ENCODE results near the gene PAQR4. TPM values are rescaled to one million over a fixed set of nuclear protein-coding genes. Genes with fewer than 3 reads are reported as not detected.

The PAQR4 gene
- total RNA-seq, 1 donor from 2014 or later: 9.2 TPM

DNA sequence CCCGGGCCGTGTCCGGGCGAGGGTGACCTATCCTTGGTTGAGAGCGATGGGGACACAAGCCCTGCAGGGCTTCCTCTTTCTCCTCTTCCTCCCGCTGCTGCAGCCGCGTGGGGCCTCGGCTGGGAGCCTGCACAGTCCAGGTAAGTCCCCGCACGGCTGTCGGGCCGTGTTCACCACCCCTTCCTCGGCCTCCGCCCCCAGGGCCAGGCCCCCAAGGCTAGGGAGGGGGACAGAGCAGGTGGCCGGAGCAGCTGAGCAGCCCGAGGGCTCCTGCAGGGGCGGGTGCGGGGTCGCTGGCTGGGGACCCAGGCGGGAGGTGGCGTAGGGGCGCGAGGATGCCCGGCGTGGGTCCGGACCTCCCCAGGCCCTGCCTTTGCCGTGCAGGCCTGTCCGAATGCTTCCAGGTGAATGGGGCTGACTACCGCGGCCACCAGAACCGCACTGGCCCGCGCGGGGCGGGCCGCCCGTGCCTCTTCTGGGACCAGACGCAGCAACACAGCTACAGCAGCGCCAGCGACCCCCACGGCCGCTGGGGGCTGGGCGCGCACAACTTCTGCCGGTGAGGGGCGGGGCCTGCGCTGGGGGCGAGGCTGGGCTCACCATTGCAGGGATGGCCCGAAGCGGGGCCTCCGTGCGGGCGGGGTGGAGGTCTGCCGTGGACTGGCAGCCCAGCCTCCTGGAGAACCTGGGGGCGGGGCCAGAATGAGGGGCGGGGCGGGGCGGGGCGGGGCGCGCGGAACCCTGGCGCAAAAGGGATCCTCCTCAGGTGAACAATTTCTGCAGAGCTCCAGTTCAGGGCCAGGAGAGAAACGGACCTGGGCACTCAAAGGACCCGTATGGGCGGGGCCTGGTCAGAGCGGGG is 4.4 kb upstream of the PAQR4 start:
- H3K36me3 ChIP-seq: no peaks in the 10 kb centered on the region
- intact Hi-C loops (cut with DNase I): no loop called here
- H3K27me3 ChIP-seq: peaks cover 60% of the 10 kb centered on the region
- DNase-seq (ENCODE audit: low spot score in 2 of 2): no peak
- no peak overlapping the region for H3K27ac ChIP-seq
- H3K4me3 ChIP-seq: peak overlapping the region in 1 of 2 donors; percentile 51
- TF ChIP-seq, protein P1, sequence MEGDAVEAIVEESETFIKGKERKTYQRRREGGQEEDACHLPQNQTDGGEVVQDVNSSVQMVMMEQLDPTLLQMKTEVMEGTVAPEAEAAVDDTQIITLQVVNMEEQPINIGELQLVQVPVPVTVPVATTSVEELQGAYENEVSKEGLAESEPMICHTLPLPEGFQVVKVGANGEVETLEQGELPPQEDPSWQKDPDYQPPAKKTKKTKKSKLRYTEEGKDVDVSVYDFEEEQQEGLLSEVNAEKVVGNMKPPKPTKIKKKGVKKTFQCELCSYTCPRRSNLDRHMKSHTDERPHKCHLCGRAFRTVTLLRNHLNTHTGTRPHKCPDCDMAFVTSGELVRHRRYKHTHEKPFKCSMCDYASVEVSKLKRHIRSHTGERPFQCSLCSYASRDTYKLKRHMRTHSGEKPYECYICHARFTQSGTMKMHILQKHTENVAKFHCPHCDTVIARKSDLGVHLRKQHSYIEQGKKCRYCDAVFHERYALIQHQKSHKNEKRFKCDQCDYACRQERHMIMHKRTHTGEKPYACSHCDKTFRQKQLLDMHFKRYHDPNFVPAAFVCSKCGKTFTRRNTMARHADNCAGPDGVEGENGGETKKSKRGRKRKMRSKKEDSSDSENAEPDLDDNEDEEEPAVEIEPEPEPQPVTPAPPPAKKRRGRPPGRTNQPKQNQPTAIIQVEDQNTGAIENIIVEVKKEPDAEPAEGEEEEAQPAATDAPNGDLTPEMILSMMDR (IDR thresholded peaks at IDR 0.05): no peak
- H3K9me3 ChIP-seq: no peaks in the 10 kb centered on the region
- peaks cover 31 to 37% of the 10 kb centered on the region in 2 donors for H3K4me1 ChIP-seq

DNA sequence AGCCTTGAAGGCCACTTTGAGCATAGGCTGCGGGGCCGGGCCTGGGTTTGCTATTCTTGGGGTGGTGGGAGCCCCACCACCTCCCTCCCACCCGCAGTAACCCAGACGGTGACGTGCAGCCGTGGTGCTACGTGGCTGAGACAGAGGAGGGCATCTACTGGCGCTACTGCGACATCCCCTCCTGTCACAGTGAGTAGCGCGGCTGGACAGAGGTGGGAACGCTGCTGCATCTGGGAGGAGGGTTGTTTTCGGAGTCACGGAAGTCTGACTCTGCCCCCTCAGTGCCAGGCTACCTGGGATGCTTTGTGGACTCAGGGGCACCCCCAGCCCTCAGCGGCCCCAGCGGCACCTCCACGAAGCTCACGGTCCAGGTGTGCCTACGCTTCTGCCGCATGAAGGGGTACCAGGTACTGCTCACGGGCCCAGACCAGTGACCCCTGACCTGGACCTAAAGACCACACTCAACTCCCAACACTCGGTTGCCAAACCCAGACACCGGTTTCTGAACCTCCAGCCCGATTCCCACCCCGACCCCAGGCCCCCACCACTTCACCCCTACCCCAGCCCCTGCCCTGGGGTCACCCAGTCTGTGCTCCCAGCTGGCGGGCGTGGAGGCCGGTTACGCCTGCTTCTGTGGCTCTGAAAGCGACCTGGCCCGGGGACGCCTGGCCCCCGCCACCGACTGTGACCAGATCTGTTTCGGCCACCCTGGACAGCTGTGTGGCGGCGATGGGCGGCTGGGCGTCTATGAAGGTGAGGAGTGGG is 2.9 kb upstream of the PAQR4 start:
- Histone ChIP-seq H3K27me3 (peaks cover 60% of the 10 kb centered on the region), H3K36me3 (no peaks in the 10 kb centered on the region), H3K27ac (no peak overlapping the region), H3K4me3 (peak overlapping the region; percentile 29 to 46), H3K4me1 (peaks cover 34 to 44% of the 10 kb centered on the region in 2 donors), H3K9me3 (no peaks in the 10 kb centered on the region)
- TF ChIP-seq, protein P1 (IDR thresholded peaks at IDR 0.05): no peak
- DNase-seq (ENCODE audit: low spot score in 2 of 2): no peak
- intact Hi-C loops (cut with DNase I): no loop called here

DNA sequence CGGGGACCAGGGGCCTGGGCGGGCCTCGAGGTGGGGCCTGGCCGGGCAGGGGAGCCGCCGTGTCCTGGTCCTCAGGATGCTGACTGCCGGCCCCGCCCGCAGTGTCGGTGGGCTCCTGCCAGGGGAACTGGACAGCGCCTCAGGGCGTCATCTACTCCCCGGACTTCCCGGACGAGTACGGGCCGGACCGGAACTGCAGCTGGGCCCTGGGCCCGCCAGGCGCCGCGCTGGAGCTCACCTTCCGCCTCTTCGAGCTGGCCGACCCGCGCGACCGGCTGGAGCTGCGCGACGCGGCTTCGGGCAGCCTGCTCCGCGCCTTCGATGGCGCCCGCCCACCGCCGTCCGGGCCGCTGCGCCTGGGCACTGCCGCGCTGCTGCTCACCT is 2.3 kb upstream of the PAQR4 start:
- Histone ChIP-seq H3K36me3 (no peaks in the 10 kb centered on the region), H3K4me3 (peak overlapping the region; percentile 29 to 46)

DNA sequence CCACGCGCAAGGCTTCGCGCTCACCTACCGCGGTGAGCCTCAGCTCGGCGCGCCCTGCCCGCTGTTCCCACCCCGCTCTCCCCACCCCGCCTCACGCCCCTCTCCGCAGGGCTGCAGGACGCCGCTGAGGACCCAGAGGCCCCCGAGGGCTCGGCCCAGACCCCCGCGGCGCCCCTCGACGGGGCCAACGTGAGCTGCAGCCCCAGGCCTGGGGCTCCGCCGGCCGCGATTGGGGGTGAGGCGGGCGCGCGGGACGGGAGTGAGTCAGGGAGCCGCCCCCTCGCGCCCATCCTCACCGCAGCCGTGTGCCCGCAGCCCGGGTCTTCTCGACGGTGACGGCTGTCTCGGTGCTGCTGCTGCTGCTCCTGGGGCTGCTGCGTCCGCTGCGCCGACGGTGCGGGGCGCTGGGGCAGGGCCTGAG is 1.9 kb upstream of the PAQR4 start:
- TF ChIP-seq, protein P1 (IDR thresholded peaks at IDR 0.05): no peak
- Histone ChIP-seq H3K9me3 (no peaks in the 10 kb centered on the region), H3K27me3 (peaks cover 56% of the 10 kb centered on the region), H3K4me1 (peaks cover 34 to 44% of the 10 kb centered on the region in 2 donors), H3K4me3 (peak overlapping the region; percentile 29 to 46), H3K36me3 (no peaks in the 10 kb centered on the region), H3K27ac (no peak overlapping the region)
- intact Hi-C loops (cut with DNase I): no loop called here
- DNase-seq (ENCODE audit: low spot score in 2 of 2): no peak

More for the DNA sequence above, 2.3 kb upstream of the PAQR4 start:
- intact Hi-C loops (cut with DNase I): no loop called here
- Histone ChIP-seq H3K9me3 (no peaks in the 10 kb centered on the region), H3K27me3 (peaks cover 60% of the 10 kb centered on the region), H3K27ac (no peak overlapping the region), H3K4me1 (peaks cover 34 to 44% of the 10 kb centered on the region in 2 donors)
- TF ChIP-seq, protein P1 (IDR thresholded peaks at IDR 0.05): peak in 2 of 3 experiments; percentile 13 to 17
- DNase-seq (ENCODE audit: low spot score in 2 of 2): no peak

DNA sequence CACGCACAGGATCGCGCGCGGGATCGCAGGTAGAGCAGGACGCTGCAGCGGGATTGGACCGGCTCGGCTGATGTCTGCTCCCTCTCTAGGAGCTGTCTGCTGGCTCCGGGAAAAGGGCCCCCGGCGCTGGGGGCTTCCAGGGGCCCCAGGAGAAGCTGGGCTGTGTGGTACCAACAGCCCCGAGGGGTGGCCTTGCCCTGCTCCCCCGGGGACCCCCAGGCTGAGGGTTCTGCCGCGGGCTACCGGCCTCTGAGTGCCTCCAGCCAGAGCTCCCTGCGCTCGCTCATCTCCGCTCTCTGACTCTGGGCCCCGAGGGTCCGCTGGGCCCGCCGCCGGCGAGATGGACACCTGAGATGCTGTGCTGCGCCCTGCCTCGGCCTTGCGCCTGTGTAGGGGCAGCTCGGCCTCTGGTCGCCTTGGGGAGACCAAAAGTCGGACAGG is 1.4 kb upstream of the PAQR4 start:
- TF ChIP-seq, protein P1 (IDR thresholded peaks at IDR 0.05): no peak
- intact Hi-C loops (cut with DNase I): no loop called here
- no peak for DNase-seq (ENCODE audit: low spot score in 2 of 2)
- Histone ChIP-seq H3K4me1 (peaks cover 34 to 44% of the 10 kb centered on the region in 2 donors), H3K4me3 (no peak overlapping the region), H3K27ac (no peak overlapping the region), H3K36me3 (no peaks in the 10 kb centered on the region), H3K9me3 (no peaks in the 10 kb centered on the region), H3K27me3 (peaks cover 52% of the 10 kb centered on the region)
